Effector memory CD8-positive, alpha-beta T cell (primary cell): Measurements from ENCODE around the gene RPA1.

Experiments
- ATAC-seq: fragments of 150-1000 bp; cut with Tn5 transposase; replicated peaks from 2 replicates; pipeline ENCODE4 v1.10.0; 2021; ENCODE audit warnings: mild to moderate bottlenecking, moderate library complexity
- DNase-seq, 3 experiments: peaks; one replicate each; pipeline ENCODE4 v3.0.0; 2021
- H3K27ac Mint-ChIP-seq, 2 donors: one replicate each; pipeline ENCODE4 v1.8.0; 2022; ENCODE audit warnings: mild to moderate bottlenecking in 2 of 2, mixed read lengths in 2 of 2, moderate library complexity in 2 of 2
- H3K27me3 Mint-ChIP-seq, 2 donors: one replicate each; pipeline ENCODE4 v1.8.0; 2022; ENCODE audit warnings: mixed read lengths in 2 of 2
- H3K36me3 Mint-ChIP-seq: one replicate; pipeline ENCODE4 v1.8.0; 2022; ENCODE audit warnings: mild to moderate bottlenecking, moderate library complexity, mixed read lengths; ENCODE audit not compliant: insufficient read depth
- H3K4me1 Mint-ChIP-seq, 2 donors: one replicate each; pipeline ENCODE4 v1.8.0; 2022; ENCODE audit warnings: low read depth in 2 of 2, mixed read lengths in 2 of 2
- H3K4me3 Mint-ChIP-seq, 2 donors: one replicate each; pipeline ENCODE4 v1.8.0; 2022; ENCODE audit warnings: mild to moderate bottlenecking in 2 of 2, mixed read lengths in 2 of 2, moderate library complexity in 2 of 2
- H3K9me3 Mint-ChIP-seq, 2 donors: one replicate each; pipeline ENCODE4 v1.8.0; 2022; ENCODE audit warnings: mixed read lengths in 2 of 2

Gene RPA1

DNA sequence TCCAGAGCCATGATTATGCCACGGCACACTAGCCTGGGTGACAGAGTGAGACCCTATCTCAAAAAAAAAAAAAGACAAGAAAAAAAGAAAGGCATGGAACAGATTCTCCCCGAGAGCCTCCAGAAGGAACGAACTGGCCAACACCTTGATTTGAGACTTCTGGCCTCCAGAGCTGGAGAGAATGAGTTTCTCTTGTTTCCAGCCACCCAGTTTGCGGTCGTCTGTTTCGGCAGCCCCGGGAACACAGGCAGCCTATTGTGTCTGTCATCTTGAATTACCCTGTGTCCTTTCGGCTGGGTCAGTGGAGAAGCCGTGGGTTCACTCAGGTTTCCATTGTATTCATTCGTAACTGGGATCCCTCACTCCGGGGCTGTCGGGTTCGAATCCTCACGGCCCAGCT, 83.9 kb downstream of the RPA1 start:
- Mint-ChIP-seq H3K4me3 (no peak overlapping the region), H3K4me1 (peaks cover 0 to 4% of the 10 kb centered on the region in 2 donors), H3K9me3 (no peaks in the 10 kb centered on the region), H3K27me3 (peaks cover 63 to 73% of the 10 kb centered on the region in 2 donors), H3K36me3 (no peaks in the 10 kb centered on the region), H3K27ac (no peak overlapping the region)
- DNase-seq: no peak
- no peak for ATAC-seq

DNA sequence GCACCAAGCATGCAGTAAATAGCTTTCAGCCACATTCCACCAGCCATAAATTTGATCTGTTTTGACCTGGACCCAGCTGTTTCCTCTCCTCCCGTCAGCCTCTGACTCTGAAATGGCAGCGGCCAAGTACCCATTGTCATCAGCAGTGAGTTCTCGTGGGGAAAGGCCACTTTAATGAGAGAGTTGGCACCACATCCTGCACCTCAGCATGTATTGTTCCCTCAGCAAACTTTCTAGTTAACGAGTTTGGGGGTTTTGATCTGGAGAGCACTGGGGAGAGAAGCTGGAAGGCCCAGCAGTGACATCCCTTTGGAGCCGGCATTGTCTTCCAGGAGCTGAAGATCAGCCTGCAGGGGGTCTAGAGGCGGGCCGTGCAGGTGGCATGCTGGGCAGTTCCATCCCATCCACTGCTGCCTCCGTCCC, 84.9 kb downstream of the RPA1 start:
- DNase-seq (no peak), ATAC-seq (no peak)
- H3K4me1 Mint-ChIP-seq: peaks cover 0 to 4% of the 10 kb centered on the region in 2 donors
- H3K9me3 Mint-ChIP-seq: no peaks in the 10 kb centered on the region
- H3K27me3 Mint-ChIP-seq: peaks cover 53 to 63% of the 10 kb centered on the region in 2 donors
- no peaks in the 10 kb centered on the region for H3K36me3 Mint-ChIP-seq
- no peak overlapping the region for H3K4me3 Mint-ChIP-seq
- no peak overlapping the region for H3K27ac Mint-ChIP-seq

DNA sequence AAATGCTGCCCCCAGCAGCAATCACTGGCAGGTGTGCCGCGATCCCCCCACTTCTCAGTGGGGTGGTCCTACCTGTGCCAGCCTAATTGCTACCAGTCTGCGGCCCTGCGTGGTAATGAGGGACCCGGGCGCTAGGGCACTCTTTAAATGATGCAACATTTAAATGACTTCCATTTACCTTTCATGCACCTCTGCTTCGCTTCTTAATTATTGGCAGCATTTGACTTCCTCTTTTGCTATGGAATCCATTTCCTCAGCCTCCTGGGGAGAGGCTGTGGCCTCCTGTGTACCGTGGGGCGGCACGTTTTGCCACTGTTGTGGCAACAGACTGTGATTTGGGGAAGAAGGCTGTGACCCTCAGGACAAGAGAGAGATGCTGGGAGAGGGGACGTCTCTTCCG, 86.1 kb downstream of the RPA1 start:
- Mint-ChIP-seq H3K36me3 (no peaks in the 10 kb centered on the region), H3K27me3 (peaks cover 46 to 57% of the 10 kb centered on the region in 2 donors), H3K4me1 (peaks cover 0 to 4% of the 10 kb centered on the region in 2 donors), H3K4me3 (no peak overlapping the region), H3K9me3 (no peaks in the 10 kb centered on the region), H3K27ac (no peak overlapping the region)
- no peak for DNase-seq
- no peak for ATAC-seq

DNA sequence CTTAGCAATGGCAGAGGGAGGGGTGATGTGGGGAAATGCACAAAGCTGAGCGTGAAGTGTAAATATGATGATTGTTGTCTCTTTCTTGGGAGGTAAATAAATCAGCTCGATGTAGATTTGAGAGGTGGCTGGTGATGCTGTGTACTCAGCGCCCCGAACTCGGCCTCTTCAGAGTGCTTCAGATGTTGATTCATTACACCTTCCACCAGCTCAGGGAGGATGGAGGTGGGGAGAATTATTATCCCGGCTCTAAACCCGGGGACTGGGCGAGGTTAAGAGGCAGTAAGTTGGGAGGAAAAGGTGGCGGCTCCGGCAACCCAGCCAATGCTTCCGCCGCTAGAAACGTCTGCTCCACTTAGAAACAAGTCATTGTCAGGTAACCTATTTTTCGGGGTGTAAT, 86.5 kb downstream of the RPA1 start:
- H3K27me3 Mint-ChIP-seq: peaks cover 45 to 55% of the 10 kb centered on the region in 2 donors
- DNase-seq (no peak), ATAC-seq (no peak)
- no peaks in the 10 kb centered on the region for H3K9me3 Mint-ChIP-seq
- H3K27ac Mint-ChIP-seq: no peak overlapping the region
- H3K4me3 Mint-ChIP-seq: no peak overlapping the region
- peaks cover 0 to 4% of the 10 kb centered on the region in 2 donors for H3K4me1 Mint-ChIP-seq
- H3K36me3 Mint-ChIP-seq: no peaks in the 10 kb centered on the region

DNA sequence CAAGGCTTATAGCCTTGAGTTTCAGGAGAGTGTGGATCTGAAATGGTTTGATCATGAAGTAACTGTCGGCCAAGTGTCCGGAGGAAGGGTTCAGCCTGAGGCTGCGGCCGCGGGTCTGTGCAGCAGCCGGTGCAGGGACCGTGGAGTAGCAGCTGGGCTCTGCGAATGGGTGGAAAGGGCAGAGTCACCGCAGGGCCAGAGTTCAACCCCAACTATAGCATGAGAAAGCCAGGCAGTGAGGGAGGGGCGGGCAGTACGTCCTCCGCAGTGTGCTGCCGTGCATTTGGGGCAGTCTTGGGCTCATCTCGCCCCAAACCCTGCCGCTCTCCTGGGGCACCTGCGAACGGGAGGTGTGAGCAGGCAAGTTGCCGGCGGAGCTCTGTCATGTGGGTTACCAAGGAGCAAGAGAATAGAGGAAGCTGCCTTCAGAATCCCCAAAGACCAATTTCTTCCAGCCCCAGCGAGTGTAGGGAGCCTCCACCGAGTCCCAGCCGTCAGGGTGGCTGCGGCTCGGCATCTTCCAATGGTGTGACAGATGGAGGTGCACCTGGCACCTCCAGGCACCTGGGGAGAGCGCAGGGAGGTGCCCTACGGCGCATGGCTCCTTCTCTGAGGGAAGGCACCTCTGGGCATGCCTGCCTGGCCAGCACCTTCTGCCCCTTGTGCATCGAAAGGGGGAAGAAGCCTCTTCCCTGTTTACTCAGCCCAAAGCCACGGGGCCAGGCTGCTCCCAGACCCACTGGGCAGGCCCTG, 87.3 kb downstream of the RPA1 start:
- Mint-ChIP-seq H3K27me3 (peaks cover 37 to 47% of the 10 kb centered on the region in 2 donors), H3K36me3 (no peaks in the 10 kb centered on the region)

DNA sequence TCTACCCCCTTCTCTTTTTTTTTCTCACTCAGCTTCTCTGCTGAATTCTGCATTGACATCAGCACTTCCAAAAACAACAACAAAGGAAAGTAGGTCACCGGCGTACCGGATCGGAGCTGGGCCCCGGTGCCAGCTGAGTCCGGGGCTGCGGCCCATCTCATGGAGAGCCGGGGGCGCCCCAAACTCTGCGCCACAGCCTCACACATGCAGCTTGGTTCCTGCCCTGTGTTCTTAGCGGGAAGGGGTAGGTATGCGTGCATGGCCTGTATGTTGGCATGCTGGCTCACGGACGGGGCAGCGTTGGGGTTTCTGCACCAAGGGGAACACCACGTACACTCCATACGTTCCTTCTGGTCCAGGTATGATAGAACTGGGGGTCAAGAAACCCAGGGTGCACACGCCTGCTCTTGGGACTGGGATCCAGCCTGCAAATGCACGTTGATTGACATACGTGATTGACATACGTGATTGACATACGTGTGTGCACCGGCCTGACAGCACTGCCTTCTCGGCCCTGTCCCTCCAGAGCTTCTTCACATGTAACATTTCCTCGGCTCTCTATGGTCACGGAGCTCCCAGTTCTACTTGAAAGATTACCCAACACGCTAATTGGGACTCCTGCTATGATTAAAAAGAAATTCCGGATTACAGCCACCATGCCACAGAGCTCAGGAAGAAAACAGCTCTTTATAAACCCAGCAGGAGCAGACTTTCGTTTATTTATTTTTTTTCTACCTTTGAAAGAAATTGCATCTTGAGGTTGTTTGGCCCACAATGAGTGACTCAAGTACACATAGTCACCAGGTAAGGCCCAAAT, 88.7 kb downstream of the RPA1 start:
- DNase-seq: no peak
- H3K27me3 Mint-ChIP-seq: peaks cover 25 to 32% of the 10 kb centered on the region in 2 donors
- no peak overlapping the region for H3K4me3 Mint-ChIP-seq
- H3K36me3 Mint-ChIP-seq: no peaks in the 10 kb centered on the region
- no peaks in the 10 kb centered on the region for H3K9me3 Mint-ChIP-seq
- H3K27ac Mint-ChIP-seq: no peak overlapping the region
- H3K4me1 Mint-ChIP-seq: peaks cover 0 to 4% of the 10 kb centered on the region in 2 donors
- ATAC-seq: no peak

More for the DNA sequence above, 87.3 kb downstream of the RPA1 start:
- no peak for DNase-seq
- Mint-ChIP-seq H3K27ac (no peak overlapping the region), H3K9me3 (no peaks in the 10 kb centered on the region), H3K4me1 (peaks cover 0 to 4% of the 10 kb centered on the region in 2 donors), H3K4me3 (no peak overlapping the region)
- no peak for ATAC-seq

DNA sequence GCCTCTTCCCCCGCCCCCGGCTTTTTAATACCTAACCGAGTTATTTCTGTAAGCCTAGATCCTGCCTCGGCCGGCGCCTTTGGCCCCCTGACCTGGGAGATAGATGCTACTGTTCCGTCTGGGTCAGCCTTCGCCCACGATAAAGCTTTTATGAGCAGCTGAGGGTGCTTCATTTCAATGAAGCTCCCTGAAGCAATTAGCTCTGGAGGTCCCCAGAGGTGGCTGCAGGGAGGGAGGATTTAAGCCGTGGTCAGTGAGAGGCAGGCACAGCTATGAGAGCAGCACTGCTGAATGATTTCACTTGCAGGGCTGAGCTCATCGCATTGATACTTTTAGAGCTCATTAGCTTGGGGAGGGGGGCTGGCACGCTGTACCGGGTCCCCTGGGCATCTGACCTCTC, 89.4 kb downstream of the RPA1 start:
- H3K36me3 Mint-ChIP-seq: no peaks in the 10 kb centered on the region
- ATAC-seq (no peak), DNase-seq (no peak)
- H3K4me1 Mint-ChIP-seq: peaks cover 0 to 4% of the 10 kb centered on the region in 2 donors
- peaks cover 21 to 26% of the 10 kb centered on the region in 2 donors for H3K27me3 Mint-ChIP-seq
- H3K9me3 Mint-ChIP-seq: no peaks in the 10 kb centered on the region
- no peak overlapping the region for H3K27ac Mint-ChIP-seq
- no peak overlapping the region for H3K4me3 Mint-ChIP-seq

DNA sequence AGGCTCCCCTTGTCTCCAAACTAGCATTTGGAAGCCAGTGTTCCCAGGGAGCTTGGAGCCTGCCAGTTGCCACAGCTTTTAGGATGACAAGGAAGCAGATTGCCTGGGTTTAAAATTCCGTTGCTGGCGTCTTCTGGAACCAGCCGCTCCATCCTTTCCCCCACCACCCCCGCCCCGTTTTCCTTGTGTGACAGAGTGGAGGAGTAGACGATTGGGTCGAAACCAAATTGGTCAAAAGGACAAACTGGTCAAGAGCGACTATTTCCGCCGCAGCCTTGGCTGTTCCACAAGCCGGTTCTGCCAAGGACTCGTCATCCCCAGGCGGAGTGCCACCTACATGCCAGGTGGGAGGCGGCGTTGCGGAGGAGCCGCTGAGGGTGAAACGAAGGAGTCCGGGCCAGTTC, 91.1 kb downstream of the RPA1 start:
- Mint-ChIP-seq H3K9me3 (no peaks in the 10 kb centered on the region), H3K27me3 (peaks cover 10 to 14% of the 10 kb centered on the region in 2 donors), H3K4me3 (no peak overlapping the region), H3K27ac (no peak overlapping the region), H3K36me3 (peaks cover 3% of the 10 kb centered on the region), H3K4me1 (peaks cover 0 to 3% of the 10 kb centered on the region in 2 donors)
- no peak for DNase-seq
- no peak for ATAC-seq

DNA sequence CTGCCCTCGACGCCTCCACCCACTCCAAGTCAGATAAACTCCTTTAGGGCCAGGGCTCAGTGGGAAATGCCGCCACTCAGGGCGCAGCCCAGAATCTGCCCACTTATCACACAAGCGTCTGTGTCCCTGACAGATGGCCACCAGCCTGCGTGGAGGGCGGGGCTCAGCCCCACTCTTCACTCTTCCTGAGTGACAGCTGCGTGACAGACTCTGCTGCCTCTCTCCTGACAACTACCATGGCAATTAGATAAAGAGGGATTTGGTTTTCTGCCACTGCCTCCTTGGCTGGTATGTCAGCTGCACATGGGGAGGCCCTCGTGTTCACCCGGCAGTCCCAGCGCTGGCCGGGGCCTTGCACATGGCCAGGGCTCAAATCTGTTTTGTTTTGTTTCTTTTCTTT, 99.2 kb downstream of the RPA1 start:
- no peaks in the 10 kb centered on the region for H3K9me3 Mint-ChIP-seq
- H3K27ac Mint-ChIP-seq: peak overlapping the region in 1 of 2 donors; percentile 27
- no peaks in the 10 kb centered on the region for H3K4me1 Mint-ChIP-seq
- H3K36me3 Mint-ChIP-seq: peaks cover 5% of the 10 kb centered on the region
- ATAC-seq (no peak), DNase-seq (no peak)
- H3K27me3 Mint-ChIP-seq: peaks cover 6 to 32% of the 10 kb centered on the region in 2 donors
- no peak overlapping the region for H3K4me3 Mint-ChIP-seq

DNA sequence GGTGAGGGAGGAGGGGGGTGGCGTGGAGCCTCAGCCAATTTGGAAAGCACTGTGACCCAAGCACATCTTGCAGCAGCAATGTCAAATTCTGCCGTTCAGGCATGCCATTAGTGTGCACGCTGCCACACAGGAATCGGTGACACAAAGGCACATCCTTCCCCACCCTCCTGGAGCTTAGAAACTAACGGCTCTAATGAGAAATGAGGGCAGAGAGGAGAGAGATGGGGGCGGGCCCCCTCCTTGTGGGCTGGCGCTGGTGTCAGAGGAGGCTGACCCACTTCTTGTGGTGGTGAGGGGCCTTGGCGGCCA, 100.5 kb downstream of the RPA1 start:
- Mint-ChIP-seq H3K27ac (no peak overlapping the region), H3K4me1 (no peaks in the 10 kb centered on the region)

DNA sequence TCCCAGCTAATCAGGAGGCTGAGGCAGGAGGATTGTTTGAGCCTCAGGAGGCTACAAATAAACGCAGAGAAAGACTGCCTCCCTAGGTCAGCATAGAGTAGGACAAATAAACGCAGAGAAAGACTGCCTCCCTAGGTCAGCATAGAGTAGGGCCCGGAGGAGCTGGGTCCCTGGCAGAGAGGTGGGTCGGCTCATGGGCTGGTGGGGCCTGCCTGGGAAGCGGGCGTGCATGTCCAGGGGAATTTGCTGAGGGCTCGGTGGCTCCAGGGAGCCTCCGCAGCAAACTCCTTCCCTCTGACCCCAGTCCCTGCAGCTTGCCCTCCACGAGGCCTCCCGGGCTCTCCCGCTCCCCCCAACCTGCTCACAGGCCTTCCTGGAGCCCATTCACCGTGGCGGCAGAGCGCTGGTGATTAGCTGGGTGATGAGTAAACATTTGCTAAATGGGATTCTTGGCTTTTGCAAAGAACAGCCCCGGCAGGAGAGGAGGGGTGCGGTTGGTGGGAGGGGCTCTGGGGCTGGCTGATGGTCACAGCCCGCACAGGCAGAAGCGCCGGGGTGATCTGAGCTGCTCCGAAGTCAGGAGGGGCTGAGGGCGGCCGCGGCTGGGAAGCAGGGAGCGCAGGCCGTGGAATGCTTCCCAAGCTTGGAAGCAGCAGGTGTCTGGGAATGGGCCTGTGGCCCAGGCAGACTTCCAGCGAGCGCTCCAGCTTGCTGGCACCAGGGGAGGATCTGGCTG, 102.2 kb downstream of the RPA1 start:
- peaks cover 13 to 34% of the 10 kb centered on the region in 2 donors for H3K27me3 Mint-ChIP-seq
- DNase-seq: no peak
- no peak for ATAC-seq
- no peak overlapping the region for H3K27ac Mint-ChIP-seq
- H3K9me3 Mint-ChIP-seq: no peaks in the 10 kb centered on the region
- H3K4me1 Mint-ChIP-seq: no peaks in the 10 kb centered on the region
- H3K4me3 Mint-ChIP-seq: no peak overlapping the region
- peaks cover 2% of the 10 kb centered on the region for H3K36me3 Mint-ChIP-seq

More for the DNA sequence above, 100.5 kb downstream of the RPA1 start:
- peaks cover 5% of the 10 kb centered on the region for H3K36me3 Mint-ChIP-seq
- no peak overlapping the region for H3K4me3 Mint-ChIP-seq
- H3K27me3 Mint-ChIP-seq: peaks cover 11 to 39% of the 10 kb centered on the region in 2 donors
- no peaks in the 10 kb centered on the region for H3K9me3 Mint-ChIP-seq
- ATAC-seq (no peak), DNase-seq (no peak)

DNA sequence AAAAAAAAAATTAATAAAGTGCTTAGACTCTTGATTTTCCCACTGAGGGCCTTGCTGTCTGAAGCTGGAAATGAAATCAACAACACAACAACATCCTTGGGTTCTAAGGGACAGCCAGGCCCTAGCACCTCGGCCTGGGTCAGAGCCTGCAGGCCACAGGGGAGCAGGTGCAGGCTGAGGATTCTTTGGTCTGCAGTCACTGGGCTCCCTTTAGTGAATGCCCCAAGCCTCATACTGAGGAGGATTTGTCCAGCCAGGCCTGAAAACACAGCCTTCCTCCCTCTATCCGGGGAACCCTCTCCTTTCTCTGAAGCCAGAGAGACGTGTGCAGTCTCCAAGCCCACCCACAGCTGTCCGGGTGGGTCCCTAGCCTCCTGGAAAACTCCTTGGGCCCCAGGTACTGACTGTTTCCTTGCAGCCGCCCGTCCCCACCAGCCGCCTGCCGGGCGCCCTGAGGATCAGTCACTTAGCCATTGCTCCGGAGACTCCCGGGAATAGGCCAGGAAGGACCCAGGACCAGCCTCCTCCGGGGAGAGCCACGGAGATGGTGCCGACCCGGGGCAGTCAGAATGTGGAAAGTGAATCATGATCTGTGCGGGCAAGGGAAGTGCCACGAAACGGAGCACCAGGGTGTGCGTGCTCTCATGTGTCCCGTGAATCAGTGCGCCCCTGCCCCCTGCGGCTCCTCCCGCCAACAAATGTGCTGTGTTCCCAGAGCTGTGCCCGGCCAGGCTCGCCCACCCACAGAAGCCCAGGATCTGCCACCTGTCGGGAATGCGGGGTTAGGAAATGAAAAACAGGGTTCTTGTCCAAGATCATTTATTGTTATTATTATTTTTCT, 104.3 kb downstream of the RPA1 start:
- H3K36me3 Mint-ChIP-seq: peaks cover 2% of the 10 kb centered on the region
- H3K9me3 Mint-ChIP-seq: no peaks in the 10 kb centered on the region
- H3K4me3 Mint-ChIP-seq: no peak overlapping the region
- H3K27ac Mint-ChIP-seq: no peak overlapping the region
- H3K4me1 Mint-ChIP-seq: no peaks in the 10 kb centered on the region
- DNase-seq: no peak
- ATAC-seq: no peak
- peaks cover 13 to 29% of the 10 kb centered on the region in 2 donors for H3K27me3 Mint-ChIP-seq

DNA sequence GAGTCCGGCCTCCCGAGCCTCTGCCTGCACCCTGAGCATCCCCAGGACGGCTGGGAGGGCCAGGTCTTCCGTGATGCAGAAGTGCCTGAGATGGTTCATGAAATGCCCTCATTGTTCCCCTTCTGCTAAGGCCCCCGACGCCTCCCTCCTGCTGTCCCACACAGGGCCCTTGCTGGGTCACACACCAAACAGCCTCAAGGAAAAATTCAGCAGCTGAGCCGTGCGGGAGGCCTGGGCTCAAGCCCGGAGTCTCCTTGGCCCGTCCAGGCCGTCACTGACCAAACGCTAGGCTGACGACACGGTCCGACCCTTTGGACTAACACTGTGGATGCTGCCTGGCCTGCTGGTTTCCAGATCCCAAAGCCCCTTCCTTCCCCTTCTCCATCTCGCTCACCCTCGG, 105.1 kb downstream of the RPA1 start:
- Mint-ChIP-seq H3K36me3 (peaks cover 2% of the 10 kb centered on the region), H3K27ac (no peak overlapping the region), H3K4me3 (no peak overlapping the region), H3K27me3 (peaks cover 13 to 23% of the 10 kb centered on the region in 2 donors), H3K9me3 (no peaks in the 10 kb centered on the region), H3K4me1 (no peaks in the 10 kb centered on the region)
- ATAC-seq: no peak
- DNase-seq: no peak
